Stimulated activated CD8-positive, alpha-beta memory T cell treated with anti-CD3 and anti-CD28 coated beads, Interleukin-2, amount 100 ng/mL, for 48 hours (primary cell): ENCODE results near the gene FAM107A.

Source experiments
- DNase-seq, 2 donors: peaks; one replicate each; pipeline ENCODE4 v3.0.0-alpha.2; 2020; ENCODE audit warnings: low read depth in 2 of 2

Gene FAM107A

GRCh38 chr3:58518291-58518789 is 58.9 kb downstream of the FAM107A start:
- no peak for DNase-seq

GRCh38 chr3:58514405-58514804 is 62.8 kb downstream of the FAM107A start:
- no peak for DNase-seq
